ENCODE data around the gene ARHGEF28.

- TF ChIP-seq, protein P1, sequence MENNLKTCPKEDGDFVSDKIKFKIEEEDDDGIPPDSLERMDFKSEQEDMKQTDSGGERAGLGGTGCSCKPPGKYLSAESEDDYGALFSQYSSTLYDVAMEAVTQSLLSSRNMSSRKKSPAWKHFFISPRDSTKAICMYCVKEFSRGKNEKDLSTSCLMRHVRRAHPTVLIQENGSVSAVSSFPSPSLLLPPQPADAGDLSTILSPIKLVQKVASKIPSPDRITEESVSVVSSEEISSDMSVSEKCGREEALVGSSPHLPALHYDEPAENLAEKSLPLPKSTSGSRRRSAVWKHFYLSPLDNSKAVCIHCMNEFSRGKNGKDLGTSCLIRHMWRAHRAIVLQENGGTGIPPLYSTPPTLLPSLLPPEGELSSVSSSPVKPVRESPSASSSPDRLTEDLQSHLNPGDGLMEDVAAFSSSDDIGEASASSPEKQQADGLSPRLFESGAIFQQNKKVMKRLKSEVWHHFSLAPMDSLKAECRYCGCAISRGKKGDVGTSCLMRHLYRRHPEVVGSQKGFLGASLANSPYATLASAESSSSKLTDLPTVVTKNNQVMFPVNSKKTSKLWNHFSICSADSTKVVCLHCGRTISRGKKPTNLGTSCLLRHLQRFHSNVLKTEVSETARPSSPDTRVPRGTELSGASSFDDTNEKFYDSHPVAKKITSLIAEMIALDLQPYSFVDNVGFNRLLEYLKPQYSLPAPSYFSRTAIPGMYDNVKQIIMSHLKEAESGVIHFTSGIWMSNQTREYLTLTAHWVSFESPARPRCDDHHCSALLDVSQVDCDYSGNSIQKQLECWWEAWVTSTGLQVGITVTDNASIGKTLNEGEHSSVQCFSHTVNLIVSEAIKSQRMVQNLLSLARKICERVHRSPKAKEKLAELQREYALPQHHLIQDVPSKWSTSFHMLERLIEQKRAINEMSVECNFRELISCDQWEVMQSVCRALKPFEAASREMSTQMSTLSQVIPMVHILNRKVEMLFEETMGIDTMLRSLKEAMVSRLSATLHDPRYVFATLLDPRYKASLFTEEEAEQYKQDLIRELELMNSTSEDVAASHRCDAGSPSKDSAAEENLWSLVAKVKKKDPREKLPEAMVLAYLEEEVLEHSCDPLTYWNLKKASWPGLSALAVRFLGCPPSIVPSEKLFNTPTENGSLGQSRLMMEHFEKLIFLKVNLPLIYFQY (CRISPR knock-in tag; IDR thresholded peaks at IDR 0.05; ENCODE audit: borderline replicate concordance) = no peak
- TF ChIP-seq CREB1 (IDR thresholded peaks at IDR 0.05) (no peak), CREB1 (CRISPR knock-in tag; IDR thresholded peaks at IDR 0.05) (no peak), CTCF (CRISPR knock-in tag; IDR thresholded peaks at IDR 0.05) (no peak), BRCA1 (CRISPR knock-in tag; IDR thresholded peaks at IDR 0.05) (no peak), ZFX (CRISPR knock-in tag; IDR thresholded peaks at IDR 0.05; ENCODE audit: low read depth) (no peak), KDM5B (CRISPR knock-in tag; IDR thresholded peaks at IDR 0.05; ENCODE audit: borderline replicate concordance) (no peak), POLR2AphosphoS5 (IDR thresholded peaks at IDR 0.05; ENCODE audit: low read depth, low read length) (no peak)
Measured at GRCh38 chr5:73668486-73669111, 42.6 kb downstream of the ARHGEF28 start.
